CD1c-positive myeloid dendritic cell (primary cell): Measurements from ENCODE around the gene MLH1.
"Not testable (repeated sequence)": the region's sequence is repeated elsewhere in the genome, so short reads cannot be mapped to it uniquely, and the experiment has no call there.

Source experiments
- DNase-seq: peaks from one replicate; pipeline ENCODE4 v3.0.0-alpha.2; 2016; ENCODE audit errors: extremely low spot score

Gene MLH1

GRCh38 chr3:36993326-36994283 is at the start of gene MLH1:
MLH1 (plus strand) TSS chr3:36993518; CDS start chr3:36993548, 30 bp downstream.
- peak; percentile 100 for DNase-seq

- peak; percentile 14 for DNase-seq
These were observed 49.7 kb upstream of the MLH1 start for GRCh38 chr3:36943601-36944000.

- DNase-seq: peak; percentile 41
These were observed 49.2 kb upstream of the MLH1 start for GRCh38 chr3:36944012-36944640.

- DNase-seq: peak; percentile 87
These were observed 48.6 kb upstream of the MLH1 start, which contains the start of gene TRANK1 for GRCh38 chr3:36944641-36945270. TRANK1 (minus strand) TSS chr3:36945054; CDS start chr3:36944809, 245 bp downstream.

GRCh38 chr3:36945333-36945980 is 47.9 kb upstream of the MLH1 start:
- DNase-seq: no peak

- DNase-seq: not testable (repeated sequence)
These were observed 45.5 kb upstream of the MLH1 start for GRCh38 chr3:36947814-36948213.

- no peak for DNase-seq
These were observed 38.7 kb upstream of the MLH1 start for GRCh38 chr3:36954452-36955134.

- no peak for DNase-seq
These were observed 37.2 kb upstream of the MLH1 start for GRCh38 chr3:36956155-36956554.

GRCh38 chr3:36957063-36957462 is 36.3 kb upstream of the MLH1 start:
- DNase-seq: no peak

GRCh38 chr3:36957862-36958686 is 35.2 kb upstream of the MLH1 start:
- peak; percentile 40 for DNase-seq

GRCh38 chr3:36959821-36960220 is 33.5 kb upstream of the MLH1 start:
- DNase-seq: no peak

- no peak for DNase-seq
These were observed 32.8 kb upstream of the MLH1 start for GRCh38 chr3:36960502-36960901.

GRCh38 chr3:36963008-36963407 is 30.3 kb upstream of the MLH1 start:
- not testable (repeated sequence) for DNase-seq

- DNase-seq: no peak
These were observed 29.0 kb upstream of the MLH1 start for GRCh38 chr3:36964331-36964730.

- DNase-seq: peak; percentile 23
These were observed 28.5 kb upstream of the MLH1 start for GRCh38 chr3:36964817-36965216.

- DNase-seq: no peak
These were observed 27.9 kb upstream of the MLH1 start for GRCh38 chr3:36965440-36965839.

GRCh38 chr3:36969085-36969484 is 24.2 kb upstream of the MLH1 start:
- no peak for DNase-seq

GRCh38 chr3:36969540-36970432 is 23.5 kb upstream of the MLH1 start:
- DNase-seq: peak; percentile 85

GRCh38 chr3:36972163-36972562 is 21.2 kb upstream of the MLH1 start:
- no peak for DNase-seq
